ENCODE results near the gene CLEC1A. TPM values are rescaled to one million over a fixed set of nuclear protein-coding genes. Genes with fewer than 3 reads are reported as not detected.

Gene CLEC1A
- total and polyA plus RNA-seq, 3 donors from 2014 or later, result 2.7 to 3.2 (median 2.9) TPM

GRCh38 chr12:10065241-10065640 is 33.5 kb downstream of the CLEC1A start:
- Histone ChIP-seq H3K27ac (no peak overlapping the region), H3K9me3 (no peaks in the 10 kb centered on the region), H3K4me1 (no peaks in the 10 kb centered on the region), H3K36me3 (ENCODE audit: low read depth, missing control alignments) (no peaks in the 10 kb centered on the region), H3K4me3 (no peak overlapping the region), H3K27me3 (no peaks in the 10 kb centered on the region)
- intact Hi-C loops (cut with DNase I; ENCODE audit: low total_unique reads), result no loop called here
- DNase-seq, result no peak
- WGBS, 2 donors, result 65 to 73% methylated on average over 4 of the region's 4 CpGs
- TF ChIP-seq POLR2A (IDR thresholded peaks at IDR 0.05), result no peak
- no peak for TF ChIP-seq CTCF (IDR thresholded peaks at IDR 0.05)

- WGBS, 2 donors, result 89 to 90% methylated on average over 5 of the region's 5 CpGs
- intact Hi-C loops (cut with DNase I; ENCODE audit: low total_unique reads), result no loop called here
- no peak for TF ChIP-seq CTCF (IDR thresholded peaks at IDR 0.05)
- no peak for TF ChIP-seq POLR2A (IDR thresholded peaks at IDR 0.05)
- H3K4me1 ChIP-seq, result no peaks in the 10 kb centered on the region
- H3K27ac ChIP-seq, result no peak overlapping the region
- H3K4me3 ChIP-seq, result no peak overlapping the region
- H3K27me3 ChIP-seq, result no peaks in the 10 kb centered on the region
- H3K9me3 ChIP-seq, result no peaks in the 10 kb centered on the region
- H3K36me3 ChIP-seq (ENCODE audit: low read depth, missing control alignments), result no peaks in the 10 kb centered on the region
- DNase-seq, result no peak
Measured at GRCh38 chr12:10058387-10058786, 40.4 kb downstream of the CLEC1A start.

- intact Hi-C loops (cut with DNase I; ENCODE audit: low total_unique reads), result no loop called here
- Histone ChIP-seq H3K36me3 (ENCODE audit: low read depth, missing control alignments) (no peaks in the 10 kb centered on the region), H3K4me1 (no peaks in the 10 kb centered on the region), H3K27ac (no peak overlapping the region), H3K9me3 (no peaks in the 10 kb centered on the region), H3K27me3 (no peaks in the 10 kb centered on the region), H3K4me3 (no peak overlapping the region)
- no peak for DNase-seq
- WGBS, 2 donors, result 81 to 83% methylated on average over 7 of the region's 7 CpGs
- TF ChIP-seq CTCF (IDR thresholded peaks at IDR 0.05), result no peak
- no peak for TF ChIP-seq POLR2A (IDR thresholded peaks at IDR 0.05)
Measured at GRCh38 chr12:10052193-10052913, 46.4 kb downstream of the CLEC1A start.

- no peak for TF ChIP-seq POLR2A (IDR thresholded peaks at IDR 0.05)
- H3K4me1 ChIP-seq, result no peaks in the 10 kb centered on the region
- no peaks in the 10 kb centered on the region for H3K27me3 ChIP-seq
- no peak for DNase-seq
- WGBS, 2 donors, result 49 to 57% methylated on average over 3 of the region's 3 CpGs
- intact Hi-C loops (cut with DNase I; ENCODE audit: low total_unique reads), result no loop called here
- no peak overlapping the region for H3K27ac ChIP-seq
- no peak overlapping the region for H3K4me3 ChIP-seq
- H3K36me3 ChIP-seq (ENCODE audit: low read depth, missing control alignments), result no peaks in the 10 kb centered on the region
- no peaks in the 10 kb centered on the region for H3K9me3 ChIP-seq
Measured at GRCh38 chr12:10048526-10048925, 50.3 kb downstream of the CLEC1A start.

GRCh38 chr12:10042167-10042566 is 56.6 kb downstream of the CLEC1A start:
- TF ChIP-seq CTCF (IDR thresholded peaks at IDR 0.05) (no peak), POLR2A (IDR thresholded peaks at IDR 0.05) (no peak)
- no peak for DNase-seq
- Histone ChIP-seq H3K27me3 (no peaks in the 10 kb centered on the region), H3K4me1 (no peaks in the 10 kb centered on the region), H3K4me3 (no peak overlapping the region), H3K36me3 (ENCODE audit: low read depth, missing control alignments) (no peaks in the 10 kb centered on the region), H3K27ac (no peak overlapping the region), H3K9me3 (no peaks in the 10 kb centered on the region)
- intact Hi-C loops (cut with DNase I; ENCODE audit: low total_unique reads), result no loop called here
